HG02798 (cell line): ENCODE measurements around the gene MYBPC1.
"Not testable (repeated sequence)": the region's sequence is repeated elsewhere in the genome, so short reads cannot be mapped to it uniquely, and the experiment has no call there.

ENCODE experiments used
- ATAC-seq: cut with Tn5 transposase; IDR thresholded peaks from one replicate; pipeline ENCODE4 v1.9.1; 2021; ENCODE audit warnings: mild to moderate bottlenecking; ENCODE audit not compliant: unreplicated experiment, poor library complexity

The MYBPC1 gene

GRCh38 chr12:101720118-101720517 is 125.3 kb downstream of the MYBPC1 start:
- ATAC-seq = no peak

GRCh38 chr12:101722392-101722791 is 127.6 kb downstream of the MYBPC1 start:
- ATAC-seq = no peak

GRCh38 chr12:101727098-101727497 is 132.3 kb downstream of the MYBPC1 start:
- ATAC-seq = no peak

GRCh38 chr12:101729842-101730241 is 135.1 kb downstream of the MYBPC1 start:
- ATAC-seq = no peak

GRCh38 chr12:101732318-101732717 is 137.5 kb downstream of the MYBPC1 start:
- ATAC-seq = no peak

- no peak for ATAC-seq
Observed at GRCh38 chr12:101733166-101733565, 138.4 kb downstream of the MYBPC1 start.

GRCh38 chr12:101734482-101734881 is 139.7 kb downstream of the MYBPC1 start:
- not testable (repeated sequence) for ATAC-seq
